RWPE2 (cell line): ENCODE data around the gene SGK2.
A peak's percentile ranks its signal among the peaks of the same experiment; 100 is the strongest.

Source experiments
- ATAC-seq: fragments of 200-7000 bp; cut with Tn5 transposase; 3 replicates; pipeline ENCODE4 v1.9.1; 2021; ENCODE audit warnings: low read depth
- DNase-seq: peaks from one replicate; pipeline ENCODE4 v3.0.0-alpha.2; 2020; ENCODE audit warnings: low spot score
- H3K27ac ChIP-seq: fragments of 450-650 bp; 2 replicates; pipeline ENCODE4 v1.5.1; 2017; ENCODE audit warnings: mild to moderate bottlenecking; ENCODE audit not compliant: poor library complexity, severe bottlenecking
- H3K27me3 ChIP-seq: fragments of 250-450 bp; sonication (Bioruptor Pico); 2 replicates; pipeline ENCODE4 v1.5.1; 2021; ENCODE audit warnings: mild to moderate bottlenecking, moderate library complexity; ENCODE audit not compliant: insufficient read depth, poor library complexity, severe bottlenecking
- H3K36me3 ChIP-seq: fragments of 250-450 bp; sonication (Bioruptor Pico); 2 replicates; pipeline ENCODE4 v1.5.1; 2020; ENCODE audit warnings: low read depth, mild to moderate bottlenecking, moderate library complexity
- H3K4me1 ChIP-seq: fragments of 250-450 bp; sonication (Bioruptor Pico); 2 replicates; pipeline ENCODE4 v1.5.1; 2021; ENCODE audit warnings: mild to moderate bottlenecking, moderate library complexity; ENCODE audit not compliant: insufficient read depth, poor library complexity, severe bottlenecking
- H3K4me3 ChIP-seq: fragments of 250-450 bp; sonication (Bioruptor Pico); 2 replicates; pipeline ENCODE4 v1.5.1; 2021; ENCODE audit warnings: mild to moderate bottlenecking, moderate library complexity; ENCODE audit not compliant: severe bottlenecking
- H3K9me3 ChIP-seq: fragments of 250-450 bp; sonication (Bioruptor Pico); 2 replicates; pipeline ENCODE4 v1.5.1; 2021; ENCODE audit warnings: mild to moderate bottlenecking, moderate library complexity; ENCODE audit not compliant: severe bottlenecking
- TF ChIP-seq, protein P1 (sequence below): fragments of 450-650 bp; IDR thresholded peaks from one replicate; pipeline ENCODE4 v1.5.1; 2017; ENCODE audit warnings: mild to moderate bottlenecking, moderate library complexity; ENCODE audit not compliant: poor library complexity, severe bottlenecking

Gene SGK2

DNA sequence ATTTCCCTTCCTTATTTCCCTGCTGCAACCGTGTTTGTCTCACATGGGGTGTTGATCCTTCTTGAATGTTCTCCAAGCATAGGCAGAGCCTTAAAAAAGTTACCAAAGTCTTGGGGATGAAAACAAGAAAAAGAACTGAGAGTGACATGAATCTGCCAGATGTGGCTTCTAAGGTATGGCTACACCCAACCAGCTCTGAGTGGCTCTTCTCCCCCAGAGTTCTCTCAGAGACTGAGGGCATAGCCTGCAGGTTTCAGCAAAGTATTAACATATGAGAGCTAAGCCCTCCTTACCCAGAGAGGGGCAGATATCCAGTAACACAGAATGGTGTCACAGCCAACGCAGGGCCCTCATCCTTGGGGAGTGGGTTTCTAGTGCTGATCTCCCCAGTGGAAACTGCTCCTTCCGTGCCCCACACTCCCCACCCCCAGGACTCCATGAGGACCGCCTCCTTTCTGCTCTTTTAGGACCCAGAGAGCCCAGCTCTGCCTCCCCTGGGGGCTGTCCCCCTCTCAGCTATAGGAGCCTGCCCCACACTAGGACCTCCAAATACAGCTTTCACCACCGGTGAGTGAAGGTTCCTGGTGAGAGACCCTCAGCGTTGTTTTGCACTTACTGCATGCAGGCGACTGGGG lies 23.3 kb upstream of the SGK2 start:
- peak; percentile 73 for DNase-seq
- no peak for ATAC-seq
- H3K36me3 ChIP-seq = peaks cover 15% of the 10 kb centered on the region
- no peak overlapping the region for H3K27ac ChIP-seq
- no peaks in the 10 kb centered on the region for H3K9me3 ChIP-seq
- no peaks in the 10 kb centered on the region for H3K4me1 ChIP-seq
- H3K27me3 ChIP-seq = no peaks in the 10 kb centered on the region
- H3K4me3 ChIP-seq = no peak overlapping the region
- TF ChIP-seq, protein P1, sequence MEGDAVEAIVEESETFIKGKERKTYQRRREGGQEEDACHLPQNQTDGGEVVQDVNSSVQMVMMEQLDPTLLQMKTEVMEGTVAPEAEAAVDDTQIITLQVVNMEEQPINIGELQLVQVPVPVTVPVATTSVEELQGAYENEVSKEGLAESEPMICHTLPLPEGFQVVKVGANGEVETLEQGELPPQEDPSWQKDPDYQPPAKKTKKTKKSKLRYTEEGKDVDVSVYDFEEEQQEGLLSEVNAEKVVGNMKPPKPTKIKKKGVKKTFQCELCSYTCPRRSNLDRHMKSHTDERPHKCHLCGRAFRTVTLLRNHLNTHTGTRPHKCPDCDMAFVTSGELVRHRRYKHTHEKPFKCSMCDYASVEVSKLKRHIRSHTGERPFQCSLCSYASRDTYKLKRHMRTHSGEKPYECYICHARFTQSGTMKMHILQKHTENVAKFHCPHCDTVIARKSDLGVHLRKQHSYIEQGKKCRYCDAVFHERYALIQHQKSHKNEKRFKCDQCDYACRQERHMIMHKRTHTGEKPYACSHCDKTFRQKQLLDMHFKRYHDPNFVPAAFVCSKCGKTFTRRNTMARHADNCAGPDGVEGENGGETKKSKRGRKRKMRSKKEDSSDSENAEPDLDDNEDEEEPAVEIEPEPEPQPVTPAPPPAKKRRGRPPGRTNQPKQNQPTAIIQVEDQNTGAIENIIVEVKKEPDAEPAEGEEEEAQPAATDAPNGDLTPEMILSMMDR = no peak

DNA sequence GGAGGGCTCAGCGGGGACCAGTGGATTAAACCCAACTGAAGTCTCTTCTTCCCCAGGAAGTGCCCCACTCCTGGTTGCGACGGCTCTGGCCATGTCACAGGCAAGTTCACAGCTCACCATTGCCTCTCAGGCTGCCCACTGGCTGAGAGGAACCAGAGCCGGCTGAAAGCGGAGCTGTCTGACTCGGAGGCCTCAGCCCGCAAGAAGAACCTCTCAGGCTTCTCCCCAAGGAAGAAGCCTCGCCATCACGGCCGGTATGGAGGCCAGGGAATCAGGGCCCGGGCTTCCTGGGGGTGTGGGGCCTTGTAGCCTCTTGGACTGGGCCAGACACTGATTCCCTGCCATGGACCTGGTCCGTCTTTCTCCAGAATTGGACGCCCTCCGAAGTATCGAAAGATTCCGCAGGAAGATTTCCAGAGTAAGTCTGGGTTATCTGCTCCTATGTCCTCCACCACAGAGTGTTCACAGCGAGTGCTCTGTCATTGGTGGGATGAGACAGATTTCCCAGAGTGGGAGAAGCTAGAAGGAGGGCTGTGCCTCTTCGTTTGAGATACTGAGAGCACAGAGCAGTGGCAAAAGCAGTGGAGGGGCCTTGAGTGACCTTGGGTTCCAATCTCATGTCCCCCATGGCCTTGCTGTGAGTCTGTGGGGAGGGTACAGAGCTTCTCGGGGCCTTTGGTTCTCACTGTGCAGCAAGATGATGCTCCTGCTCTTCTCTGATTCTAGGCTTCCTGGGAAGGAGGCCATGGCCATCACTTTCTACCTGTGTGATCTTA lies 22.6 kb upstream of the SGK2 start:
- Histone ChIP-seq H3K27me3 (no peaks in the 10 kb centered on the region), H3K9me3 (no peaks in the 10 kb centered on the region), H3K4me1 (peaks cover 3% of the 10 kb centered on the region), H3K36me3 (peaks cover 21% of the 10 kb centered on the region), H3K4me3 (no peak overlapping the region), H3K27ac (no peak overlapping the region)
- no peak for ATAC-seq
- TF ChIP-seq, protein P1 = no peak
- peak; percentile 77 for DNase-seq

DNA sequence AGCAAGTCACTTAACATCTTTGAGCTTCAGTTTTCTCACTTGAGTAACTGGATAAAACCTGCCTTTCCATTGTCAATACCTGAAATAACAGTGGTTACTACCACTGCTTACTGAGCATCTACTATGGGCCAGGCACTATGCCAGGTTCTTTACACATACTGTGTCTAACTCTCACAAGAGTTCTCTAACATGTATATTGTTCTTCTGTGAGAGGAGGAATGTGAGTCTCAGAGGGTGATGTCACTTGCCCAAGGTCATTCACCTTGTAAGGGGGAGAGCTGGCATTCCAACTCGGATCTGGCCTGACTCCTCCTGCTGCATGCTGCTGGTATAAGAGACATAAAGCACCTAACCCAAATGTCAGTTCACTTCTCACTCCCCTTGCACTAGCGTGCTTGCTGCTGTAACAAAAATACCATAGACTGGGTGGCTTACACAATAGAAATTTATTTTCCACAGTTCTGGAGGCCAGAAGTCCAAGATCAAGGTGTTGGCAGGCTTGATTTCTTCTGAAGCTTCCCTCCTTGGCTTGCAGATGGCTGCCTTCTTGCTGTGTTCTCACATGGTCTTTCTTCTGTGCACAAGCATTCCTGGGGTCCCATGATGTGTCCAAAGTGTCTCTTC lies 21.9 kb upstream of the SGK2 start:
- Histone ChIP-seq H3K27ac (no peak overlapping the region), H3K4me1 (peaks cover 7% of the 10 kb centered on the region), H3K9me3 (no peaks in the 10 kb centered on the region), H3K4me3 (no peak overlapping the region), H3K27me3 (no peaks in the 10 kb centered on the region), H3K36me3 (peaks cover 26% of the 10 kb centered on the region)
- TF ChIP-seq, protein P1 = no peak
- ATAC-seq (peak; percentile 36; the same call in 2 of the 3 replicates), DNase-seq (no peak)

DNA sequence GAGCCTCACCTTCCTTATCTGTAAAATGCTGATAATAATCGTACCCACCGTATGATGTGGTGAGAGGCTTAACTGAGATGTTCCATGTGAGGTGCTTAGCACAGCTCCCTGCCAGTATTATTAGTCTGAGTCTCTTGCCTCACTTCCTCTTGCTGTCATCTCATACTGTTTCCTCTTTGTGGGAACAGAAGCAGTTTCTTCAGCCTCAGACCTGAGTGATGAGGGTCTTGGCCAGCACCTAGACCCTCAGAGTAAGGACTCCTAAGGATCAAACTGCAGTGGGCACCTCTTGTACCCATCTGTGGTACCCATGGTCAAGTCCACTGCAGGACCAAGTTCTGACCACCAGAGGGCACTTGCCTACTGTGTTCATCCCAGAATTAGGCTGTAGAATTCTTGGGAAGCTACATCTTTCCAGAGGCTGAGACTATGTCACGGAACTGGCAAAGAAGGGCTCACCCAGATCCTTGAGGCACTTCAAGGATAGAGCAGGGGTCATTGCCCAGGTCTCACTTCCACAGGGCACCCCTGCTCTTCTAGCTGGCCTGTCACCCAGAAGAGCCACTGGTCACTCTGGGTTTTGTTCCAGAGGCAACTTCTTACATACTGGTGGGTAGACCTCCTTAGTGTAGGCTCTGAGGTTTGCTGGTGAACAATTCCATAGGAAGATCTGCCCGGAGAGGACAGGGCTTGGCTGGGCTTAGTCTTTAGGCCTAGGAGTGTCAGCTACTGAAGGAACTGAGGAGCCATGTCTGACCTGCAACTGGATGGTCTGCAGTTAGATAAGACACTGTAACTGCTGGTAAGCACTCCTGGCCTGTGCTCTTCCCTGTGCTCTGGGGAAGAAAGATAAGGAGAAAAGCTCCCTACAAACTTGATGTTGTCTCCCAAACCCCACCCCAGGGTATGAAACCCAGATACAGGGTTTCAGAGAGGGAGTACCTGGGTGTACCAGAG lies 20.6 kb upstream of the SGK2 start:
- H3K9me3 ChIP-seq = no peaks in the 10 kb centered on the region
- peaks cover 11% of the 10 kb centered on the region for H3K4me1 ChIP-seq
- ATAC-seq = peak; percentile 54
- DNase-seq = no peak
- no peaks in the 10 kb centered on the region for H3K27me3 ChIP-seq
- H3K27ac ChIP-seq = no peak overlapping the region
- H3K36me3 ChIP-seq = peaks cover 36% of the 10 kb centered on the region
- no peak overlapping the region for H3K4me3 ChIP-seq
- TF ChIP-seq, protein P1 = peak; percentile 100
